Activated CD4-positive, alpha-beta memory T cell treated with anti-CD3 and anti-CD28 coated beads, Interleukin-2, amount 10 ng/mL, durations not matched to agents 7 days and 5 days (primary cell): ENCODE results near the gene NR4A1. TPM values are rescaled to one million over a fixed set of nuclear protein-coding genes. Genes with fewer than 3 reads are reported as not detected.
"Not testable (repeated sequence)": the region's sequence is repeated elsewhere in the genome, so short reads cannot be mapped to it uniquely, and the experiment has no call there.

ENCODE experiments used
- CTCF ChIA-PET: fragments of 350-600 bp; sonication (Branson Sonifier 250); formaldehyde crosslinking; loops from one replicate; lab custom pipeline; 2021; ENCODE audit warnings: antibody characterized with exemption, inconsistent platforms; lab: Charles Lee
- POLR2A ChIA-PET: fragments of 350-600 bp; sonication (Branson Sonifier 250); formaldehyde crosslinking; loops from one replicate; lab custom pipeline; 2021; ENCODE audit warnings: antibody characterized with exemption; lab: Charles Lee
- DNase-seq: peaks from one replicate; pipeline ENCODE4 v3.0.0-alpha.2; 2020
- H3K27ac Mint-ChIP-seq: one replicate; pipeline ENCODE4 v1.8.0; 2021; ENCODE audit warnings: mild to moderate bottlenecking, mixed read lengths
- H3K27me3 Mint-ChIP-seq: one replicate; pipeline ENCODE4 v1.8.0; 2021; ENCODE audit warnings: mixed read lengths
- H3K36me3 Mint-ChIP-seq: one replicate; pipeline ENCODE4 v1.8.0; 2021; ENCODE audit warnings: low read depth, mixed read lengths
- H3K4me1 Mint-ChIP-seq: one replicate; pipeline ENCODE4 v1.8.0; 2021; ENCODE audit warnings: mixed read lengths
- H3K4me3 Mint-ChIP-seq: one replicate; pipeline ENCODE4 v1.8.0; 2021; ENCODE audit warnings: mild to moderate bottlenecking, mixed read lengths
- H3K9me3 Mint-ChIP-seq: one replicate; pipeline ENCODE4 v1.8.0; 2021; ENCODE audit warnings: mixed read lengths
- total RNA-seq, 2 experiments: library from RNA; stranded (reverse); gene quantifications; one replicate each; pipeline ENCODE4 v1.2.3, GENCODE V29; 2021

Gene NR4A1
- total RNA-seq, 2 experiments from 2014 or later = 10.0 to 10.5 TPM

GRCh38 chr12:52086366-52086765 is 35.1 kb downstream of the NR4A1 start:
- Mint-ChIP-seq H3K4me3 (no peak overlapping the region), H3K36me3 (no peaks in the 10 kb centered on the region), H3K4me1 (peaks cover 10% of the 10 kb centered on the region), H3K9me3 (no peaks in the 10 kb centered on the region), H3K27ac (no peak overlapping the region), H3K27me3 (peaks cover 38% of the 10 kb centered on the region)
- no peak for DNase-seq
- ChIA-PET POLR2A (no interaction called here), CTCF (interaction anchor here (2.7 to 12.7 kb wide), 2 partner anchors 17 to 59 kb away, joined by 19 to 309 read pairs; partner anchors contain the start of gene ATG101)

DNA sequence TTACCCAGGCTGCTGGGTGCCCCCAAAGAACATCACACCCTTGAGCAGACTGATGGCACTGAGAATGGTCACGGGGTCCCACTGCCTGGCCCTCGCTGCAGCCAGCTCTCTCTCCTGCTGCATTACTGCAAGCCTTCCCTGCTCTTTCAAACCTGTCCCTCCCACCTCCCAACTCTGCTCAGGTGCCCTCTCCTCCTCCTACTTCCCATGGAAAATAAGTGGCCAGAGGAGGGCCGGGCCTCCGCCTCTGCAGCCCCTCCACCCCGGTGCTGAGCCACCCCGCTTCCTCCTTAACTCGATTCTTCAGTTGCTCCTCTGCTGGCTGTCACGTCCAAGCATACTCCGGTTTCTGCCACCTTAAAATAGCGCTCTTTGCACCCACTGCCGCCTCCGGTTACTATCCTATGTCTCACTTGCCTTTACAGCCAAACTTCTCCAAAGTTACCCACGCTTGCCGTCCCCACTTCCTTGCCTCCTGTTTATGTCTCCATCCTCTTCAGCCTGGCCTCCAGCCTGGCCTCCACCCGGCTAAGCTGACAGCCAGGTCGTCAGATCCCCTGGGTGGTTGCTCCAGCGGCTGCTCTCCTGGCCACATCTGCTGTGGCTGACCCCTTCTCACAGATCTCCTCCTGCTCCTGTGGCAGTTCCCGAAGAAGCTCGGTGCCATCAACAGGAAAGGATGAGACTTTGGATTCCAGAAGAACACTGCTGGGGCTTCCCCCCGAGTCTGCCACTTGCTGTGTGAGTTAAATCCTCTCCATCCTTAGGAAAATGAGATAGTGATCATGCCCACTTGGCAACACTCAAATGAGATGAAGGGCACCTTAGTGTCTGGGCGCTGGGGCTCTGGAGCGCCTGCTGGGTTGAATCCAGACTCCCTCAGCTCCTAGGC is 35.9 kb downstream of the NR4A1 start:
- Mint-ChIP-seq H3K27ac (no peak overlapping the region), H3K9me3 (no peaks in the 10 kb centered on the region), H3K4me3 (no peak overlapping the region), H3K36me3 (no peaks in the 10 kb centered on the region), H3K4me1 (peaks cover 5% of the 10 kb centered on the region), H3K27me3 (peaks cover 46% of the 10 kb centered on the region)
- ChIA-PET CTCF (interaction anchor here (1.1 to 12.7 kb wide), 2 partner anchors 60 to 94 kb away, joined by 3 to 309 read pairs; no protein-coding TSS in a partner anchor), POLR2A (interaction anchor here (1.1 kb wide), 1 partner anchor 61 kb away, joined by 4 read pairs; no protein-coding TSS in a partner anchor)
- no peak for DNase-seq

DNA sequence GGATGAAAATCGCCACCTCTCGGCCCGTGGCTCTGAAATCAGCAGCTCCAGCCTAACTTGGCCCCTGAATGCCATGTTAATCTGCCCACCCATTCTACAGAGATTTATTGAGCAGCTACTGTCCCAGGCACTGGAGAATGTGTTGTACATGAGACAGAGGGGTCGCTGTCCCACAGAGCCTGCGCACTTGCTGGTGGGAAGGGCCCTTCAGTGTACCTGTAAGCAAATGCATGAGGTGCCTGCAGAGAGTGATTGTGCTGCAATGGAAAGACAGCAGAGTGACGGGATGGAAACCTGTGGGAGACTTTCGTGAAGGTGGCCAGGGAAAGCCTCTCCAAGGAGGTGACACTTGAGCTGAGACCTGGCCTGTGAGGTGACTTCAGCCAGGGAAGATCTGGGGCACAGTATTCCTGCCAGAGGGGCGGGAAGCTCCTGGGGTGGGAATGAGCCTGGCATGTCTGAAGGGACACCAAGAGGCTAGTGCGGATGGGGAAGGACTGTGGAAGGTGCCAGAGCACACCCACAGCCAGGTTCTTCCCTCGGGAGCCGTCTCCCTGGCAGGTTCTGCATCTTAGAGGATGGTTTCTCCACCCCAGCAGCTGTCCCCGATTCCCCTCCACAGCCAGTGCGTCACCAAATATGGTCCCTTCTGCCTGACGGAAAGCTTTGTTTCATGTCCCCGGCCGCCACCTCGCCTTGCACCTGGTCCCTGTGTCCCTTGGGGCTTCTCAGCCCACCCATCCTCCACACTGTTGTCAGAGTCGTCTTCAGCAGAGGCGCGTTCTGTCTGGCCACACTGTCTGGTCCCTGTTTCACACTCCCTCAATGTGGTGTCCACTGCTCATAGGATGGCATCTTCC is 36.9 kb downstream of the NR4A1 start:
- POLR2A ChIA-PET = interaction anchor here (1.1 kb wide), 1 partner anchor 62 kb away, joined by 4 read pairs; no protein-coding TSS in a partner anchor
- no peak overlapping the region for H3K4me3 Mint-ChIP-seq
- H3K27me3 Mint-ChIP-seq = peaks cover 52% of the 10 kb centered on the region
- peaks cover 5% of the 10 kb centered on the region for H3K4me1 Mint-ChIP-seq
- DNase-seq = no peak
- no peak overlapping the region for H3K27ac Mint-ChIP-seq
- H3K36me3 Mint-ChIP-seq = no peaks in the 10 kb centered on the region
- CTCF ChIA-PET = interaction anchor here (0.5 to 12.7 kb wide), 4 partner anchors 32 to 95 kb away, joined by 3 to 309 read pairs (median 4); no protein-coding TSS in a partner anchor
- H3K9me3 Mint-ChIP-seq = no peaks in the 10 kb centered on the region

DNA sequence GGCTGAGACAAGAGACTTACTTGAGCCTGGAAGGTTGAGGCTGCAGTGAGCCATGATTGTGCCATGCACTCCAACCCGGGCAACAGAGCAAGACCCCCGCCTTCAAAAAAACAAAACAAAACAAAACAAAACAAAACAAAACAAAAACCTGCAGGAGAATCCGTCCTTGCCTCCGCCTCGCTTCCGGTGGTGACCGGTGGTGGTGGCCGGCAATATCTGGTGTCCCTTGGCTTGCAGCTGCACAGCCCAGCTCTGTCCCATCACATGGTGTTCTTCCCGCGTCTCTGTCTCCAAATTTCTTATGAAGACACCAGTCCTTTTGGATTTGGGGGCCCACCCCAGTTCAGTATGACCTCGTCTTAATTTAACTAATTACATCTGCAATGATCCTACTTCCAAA is 38.2 kb downstream of the NR4A1 start:
- no peak for DNase-seq
- Mint-ChIP-seq H3K36me3 (no peaks in the 10 kb centered on the region), H3K4me1 (no peaks in the 10 kb centered on the region), H3K27me3 (peaks cover 59% of the 10 kb centered on the region), H3K27ac (no peak overlapping the region), H3K4me3 (no peak overlapping the region), H3K9me3 (no peaks in the 10 kb centered on the region)
- POLR2A ChIA-PET = no interaction called here
- CTCF ChIA-PET = interaction anchor here (1.0 to 12.7 kb wide), 2 partner anchors 30 to 62 kb away, joined by 4 to 309 read pairs; no protein-coding TSS in a partner anchor

DNA sequence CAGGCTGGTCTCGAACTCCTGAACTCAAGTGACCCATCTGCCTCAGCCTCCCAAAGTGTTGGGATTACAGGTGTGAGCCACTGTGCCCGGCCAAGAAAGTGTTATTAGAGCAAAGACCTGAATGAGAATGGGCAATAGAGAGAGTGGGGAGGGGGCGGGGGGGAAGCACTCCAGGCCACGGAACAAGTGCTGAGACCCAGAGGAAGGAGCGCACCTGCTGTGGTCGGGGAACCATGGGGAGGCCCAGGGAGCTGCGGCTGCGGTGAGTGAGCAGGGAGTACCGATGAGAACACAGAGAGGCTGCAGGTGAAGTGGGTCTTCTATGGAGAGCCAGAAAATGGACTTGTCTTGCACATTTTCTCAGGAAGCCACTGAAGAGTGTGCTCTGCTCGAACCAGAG is 39.0 kb downstream of the NR4A1 start:
- Mint-ChIP-seq H3K4me3 (no peak overlapping the region), H3K27ac (no peak overlapping the region), H3K27me3 (peaks cover 60% of the 10 kb centered on the region), H3K4me1 (no peaks in the 10 kb centered on the region), H3K36me3 (no peaks in the 10 kb centered on the region), H3K9me3 (no peaks in the 10 kb centered on the region)
- DNase-seq = no peak
- POLR2A ChIA-PET = no interaction called here
- CTCF ChIA-PET = interaction anchor here (1.2 kb wide), 1 partner anchor 26 kb away, joined by 3 read pairs; no protein-coding TSS in a partner anchor

DNA sequence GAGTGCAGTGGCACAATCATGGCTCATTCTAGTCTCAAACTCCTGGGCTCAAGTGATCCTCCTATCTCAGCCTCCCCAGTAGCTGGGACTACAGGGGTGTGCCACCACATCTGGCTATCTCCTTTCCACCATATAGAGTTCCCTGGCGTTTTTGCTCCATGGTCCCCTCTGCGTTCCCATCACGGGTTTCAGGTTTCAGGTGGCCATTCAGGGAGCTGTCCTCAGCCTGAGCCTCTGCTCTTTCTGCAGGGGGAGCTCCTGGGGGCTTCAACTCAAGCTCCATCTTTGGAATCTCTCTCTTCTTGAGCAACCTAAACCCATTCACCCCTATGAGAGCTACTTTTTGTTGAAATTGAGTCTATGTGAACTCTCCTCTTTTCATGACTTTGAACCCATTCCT is 39.8 kb downstream of the NR4A1 start:
- Mint-ChIP-seq H3K4me3 (no peak overlapping the region), H3K27ac (no peak overlapping the region), H3K9me3 (no peaks in the 10 kb centered on the region), H3K4me1 (no peaks in the 10 kb centered on the region), H3K36me3 (no peaks in the 10 kb centered on the region), H3K27me3 (peaks cover 60% of the 10 kb centered on the region)
- CTCF ChIA-PET = interaction anchor here (1.0 to 1.3 kb wide), 4 partner anchors 8 to 69 kb away, joined by 3 to 6 read pairs (median 4); no protein-coding TSS in a partner anchor
- POLR2A ChIA-PET = interaction anchor here (1.0 kb wide), 1 partner anchor 9 kb away, joined by 3 read pairs; no protein-coding TSS in a partner anchor
- no peak for DNase-seq

GRCh38 chr12:52091869-52092268 is 40.6 kb downstream of the NR4A1 start:
- Mint-ChIP-seq H3K27ac (no peak overlapping the region), H3K36me3 (no peaks in the 10 kb centered on the region), H3K9me3 (no peaks in the 10 kb centered on the region), H3K27me3 (peaks cover 56% of the 10 kb centered on the region), H3K4me1 (no peaks in the 10 kb centered on the region), H3K4me3 (no peak overlapping the region)
- no peak for DNase-seq
- POLR2A ChIA-PET = interaction anchor here (1.0 kb wide), 1 partner anchor 10 kb away, joined by 3 read pairs; no protein-coding TSS in a partner anchor
- CTCF ChIA-PET = interaction anchor here (1.0 to 1.3 kb wide), 3 partner anchors 9 to 70 kb away, joined by 3 to 6 read pairs (median 6); no protein-coding TSS in a partner anchor

- Mint-ChIP-seq H3K27me3 (peaks cover 46% of the 10 kb centered on the region), H3K36me3 (no peaks in the 10 kb centered on the region), H3K9me3 (no peaks in the 10 kb centered on the region), H3K4me3 (no peak overlapping the region), H3K27ac (no peak overlapping the region), H3K4me1 (no peaks in the 10 kb centered on the region)
- POLR2A ChIA-PET = no interaction called here
- no peak for DNase-seq
- CTCF ChIA-PET = interaction anchor here (1.8 kb wide), 1 partner anchor 67 kb away, joined by 5 read pairs; no protein-coding TSS in a partner anchor
Observed at GRCh38 chr12:52093346-52093745, 42.1 kb downstream of the NR4A1 start.

GRCh38 chr12:52096332-52097044 is 45.2 kb downstream of the NR4A1 start:
- Mint-ChIP-seq H3K27ac (no peak overlapping the region), H3K9me3 (no peaks in the 10 kb centered on the region), H3K27me3 (peaks cover 26% of the 10 kb centered on the region), H3K4me1 (no peaks in the 10 kb centered on the region), H3K4me3 (no peak overlapping the region), H3K36me3 (no peaks in the 10 kb centered on the region)
- POLR2A ChIA-PET = no interaction called here
- no peak for DNase-seq
- CTCF ChIA-PET = no interaction called here

GRCh38 chr12:52097045-52097666 is 45.9 kb downstream of the NR4A1 start:
- Mint-ChIP-seq H3K4me3 (no peak overlapping the region), H3K27me3 (peaks cover 24% of the 10 kb centered on the region), H3K27ac (no peak overlapping the region), H3K9me3 (no peaks in the 10 kb centered on the region), H3K4me1 (no peaks in the 10 kb centered on the region), H3K36me3 (no peaks in the 10 kb centered on the region)
- CTCF ChIA-PET = no interaction called here
- POLR2A ChIA-PET = no interaction called here
- no peak for DNase-seq

DNA sequence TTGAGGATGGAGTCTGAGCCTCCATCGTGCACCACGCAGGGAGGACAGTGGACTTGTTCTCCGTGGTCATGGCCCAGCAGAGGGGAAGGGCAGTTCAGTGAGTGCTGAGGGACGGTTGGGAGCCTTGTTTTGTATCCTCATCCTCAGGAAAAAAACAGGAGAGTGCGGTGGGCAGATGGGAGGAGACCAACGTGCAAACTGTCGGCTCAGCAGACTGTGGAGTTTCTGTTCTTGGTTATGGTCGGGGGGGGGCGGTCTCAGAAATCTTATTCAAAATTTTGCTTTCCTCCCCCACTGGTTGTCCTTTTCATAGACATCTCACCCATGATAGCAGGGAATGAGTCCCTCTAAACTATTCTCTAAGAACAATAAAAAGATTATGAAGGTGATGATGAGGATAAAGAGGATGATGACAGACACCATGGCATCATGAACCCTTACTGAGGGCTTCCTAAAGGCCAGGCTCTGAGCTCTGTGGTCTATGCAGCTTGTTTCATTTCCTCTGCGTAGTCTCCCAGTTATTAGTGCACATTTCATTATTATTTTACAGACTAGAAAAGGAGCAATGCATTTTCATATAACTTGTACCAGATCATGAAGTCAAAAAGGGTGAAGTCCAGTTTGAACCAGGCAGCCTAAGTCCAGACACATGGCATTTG is 53.3 kb downstream of the NR4A1 start:
- CTCF ChIA-PET = not testable (repeated sequence)
- H3K27me3 Mint-ChIP-seq = peaks cover 45% of the 10 kb centered on the region

More for the DNA sequence above, 53.3 kb downstream of the NR4A1 start:
- H3K4me3 Mint-ChIP-seq, DNase-seq, H3K36me3 Mint-ChIP-seq, H3K4me1 Mint-ChIP-seq, POLR2A ChIA-PET, H3K9me3 Mint-ChIP-seq, H3K27ac Mint-ChIP-seq: not testable (repeated sequence)
